OCI-LY1 (cell line): Measurements from ENCODE around the gene PIK3C2G.
"Not testable (repeated sequence)": the region's sequence is repeated elsewhere in the genome, so short reads cannot be mapped to it uniquely, and the experiment has no call there.

Experiments used
- H2AFZ ChIP-seq: fragments of 200-600 bp; sonication (generic), shearing (Covaris generic); 2 replicates; pipeline ENCODE4 v1.6.0; 2014; ENCODE audit warnings: antibody characterized with exemption, mild to moderate bottlenecking, low read length
- H3F3A ChIP-seq: fragments of 200-600 bp; sonication (generic), shearing (Covaris generic); 2 replicates; pipeline ENCODE4 v1.6.0; 2014; ENCODE audit warnings: mild to moderate bottlenecking, antibody characterized with exemption, low read length, moderate library complexity; ENCODE audit not compliant: insufficient read depth
- H3K27ac ChIP-seq: fragments of 200-600 bp; sonication (generic); 2 replicates; pipeline ENCODE4 v1.5.1; 2014; ENCODE audit warnings: low read length, mixed run types, mild to moderate bottlenecking, low read depth; ENCODE audit not compliant: poor library complexity, severe bottlenecking
- H3K27me3 ChIP-seq: fragments of 200-600 bp; sonication (generic); 2 replicates; pipeline ENCODE4 v1.6.0; 2014; ENCODE audit warnings: antibody characterized with exemption, mild to moderate bottlenecking, low read length, moderate library complexity; ENCODE audit not compliant: insufficient read depth
- H3K36me3 ChIP-seq: fragments of 200-600 bp; sonication (generic); 2 replicates; pipeline ENCODE4 v1.6.1; 2014; ENCODE audit warnings: mild to moderate bottlenecking, antibody characterized with exemption, low read length, moderate library complexity, mixed read lengths; ENCODE audit not compliant: insufficient read depth
- H3K4me1 ChIP-seq: fragments of 200-600 bp; sonication (generic); 2 replicates; pipeline ENCODE4 v1.5.1; 2014; ENCODE audit warnings: mild to moderate bottlenecking, low read length, moderate library complexity; ENCODE audit not compliant: insufficient read depth, severe bottlenecking
- H3K4me2 ChIP-seq: fragments of 200-600 bp; sonication (generic), shearing (Covaris generic); 2 replicates; pipeline ENCODE4 v1.6.1; 2014; ENCODE audit warnings: low read length
- H3K4me3 ChIP-seq: fragments of 200-600 bp; sonication (generic); 2 replicates; pipeline ENCODE4 v1.5.1; 2014; ENCODE audit warnings: low read length, low read depth, mild to moderate bottlenecking, mixed read lengths; ENCODE audit not compliant: poor library complexity, severe bottlenecking
- H3K79me2 ChIP-seq: fragments of 200-600 bp; shearing (Covaris generic); 2 replicates; pipeline ENCODE4 v1.6.1; 2016; ENCODE audit warnings: mixed run types, low read length, mixed read lengths; ENCODE audit not compliant: insufficient read depth
- H3K9ac ChIP-seq: fragments of 200-600 bp; sonication (generic), shearing (Covaris generic); 2 replicates; pipeline ENCODE4 v1.6.1; 2014; ENCODE audit warnings: mild to moderate bottlenecking, low read length, mixed read lengths
- H3K9me2 ChIP-seq: fragments of 200-600 bp; sonication (generic), shearing (Covaris generic); 2 replicates; pipeline ENCODE4 v1.6.1; 2014; ENCODE audit warnings: low read depth, mild to moderate bottlenecking, low read length, mixed read lengths
- H3K9me3 ChIP-seq: fragments of 200-600 bp; shearing (Covaris generic); 2 replicates; pipeline ENCODE4 v1.6.1; 2014; ENCODE audit warnings: low read length, mixed read lengths
- H4K20me1 ChIP-seq: fragments of 200-600 bp; sonication (generic), shearing (Covaris generic); 2 replicates; pipeline ENCODE4 v1.6.0; 2016; ENCODE audit warnings: mild to moderate bottlenecking, low read length; ENCODE audit not compliant: insufficient read depth
- CTCF ChIP-seq: fragments of 200-600 bp; sonication (generic), shearing (Covaris generic); IDR thresholded peaks from 2 replicates; pipeline ENCODE4 v1.5.1; 2017; ENCODE audit warnings: mild to moderate bottlenecking, antibody characterized with exemption, low read length, moderate library complexity, mixed read lengths
- EZH2 ChIP-seq: fragments of 200-600 bp; sonication (generic), shearing (Covaris generic); IDR thresholded peaks from 2 replicates; pipeline ENCODE4 v1.8.0; 2017; ENCODE audit warnings: borderline replicate concordance, mixed run types, mild to moderate bottlenecking, antibody characterized with exemption, low read length, moderate library complexity, mixed read lengths

PIK3C2G gene

GRCh38 chr12:18492372-18493025, 231.2 kb downstream of the PIK3C2G start:
- Histone ChIP-seq H3K4me2 (no peak overlapping the region), H3K9me3 (no peaks in the 10 kb centered on the region), H2AFZ (no peak overlapping the region), H3K27ac (no peak overlapping the region), H3K9ac (no peak overlapping the region), H3K4me3 (no peak overlapping the region), H3F3A (no peaks in the 10 kb centered on the region), H3K36me3 (no peaks in the 10 kb centered on the region), H3K79me2 (no peaks in the 10 kb centered on the region), H3K4me1 (no peaks in the 10 kb centered on the region), H3K27me3 (no peaks in the 10 kb centered on the region), H3K9me2 (no peaks in the 10 kb centered on the region), H4K20me1 (no peaks in the 10 kb centered on the region)
- TF ChIP-seq CTCF (no peak), EZH2 (no peak)

- Histone ChIP-seq H3F3A (no peaks in the 10 kb centered on the region), H4K20me1 (no peaks in the 10 kb centered on the region), H3K36me3 (no peaks in the 10 kb centered on the region), H3K27me3 (no peaks in the 10 kb centered on the region), H3K9me3 (no peaks in the 10 kb centered on the region), H3K9me2 (no peaks in the 10 kb centered on the region), H3K27ac (no peak overlapping the region), H3K79me2 (no peaks in the 10 kb centered on the region), H3K4me2 (no peak overlapping the region), H3K9ac (no peak overlapping the region), H3K4me3 (no peak overlapping the region), H2AFZ (no peak overlapping the region), H3K4me1 (no peaks in the 10 kb centered on the region)
- TF ChIP-seq CTCF = no peak
Measured at GRCh38 chr12:18496156-18496555, 234.8 kb downstream of the PIK3C2G start.

- not testable (repeated sequence) for H3K27ac ChIP-seq, H3K27me3 ChIP-seq, H3K79me2 ChIP-seq, H3K9me2 ChIP-seq, H4K20me1 ChIP-seq, H3K4me3 ChIP-seq, H3K9ac ChIP-seq, H3K4me1 ChIP-seq, H3K36me3 ChIP-seq, H3F3A ChIP-seq, H2AFZ ChIP-seq, H3K9me3 ChIP-seq, H3K4me2 ChIP-seq
Measured at GRCh38 chr12:18500160-18500574, 238.8 kb downstream of the PIK3C2G start.

- H3K9me2 ChIP-seq, H2AFZ ChIP-seq, H3K4me2 ChIP-seq, H4K20me1 ChIP-seq, H3K9me3 ChIP-seq, H3K79me2 ChIP-seq, H3K27ac ChIP-seq, H3K4me3 ChIP-seq, H3F3A ChIP-seq, H3K36me3 ChIP-seq, H3K27me3 ChIP-seq, H3K4me1 ChIP-seq, H3K9ac ChIP-seq: not testable (repeated sequence)
Measured at GRCh38 chr12:18500736-18501135, 239.4 kb downstream of the PIK3C2G start.
